Hepatocyte (in vitro differentiated cells): ENCODE results near the gene PIK3CA.

Experiments used
- CTCF ChIP-seq: fragments of 200-600 bp; sonication (generic); IDR thresholded peaks from 2 replicates; pipeline ENCODE4 v1.5.1; 2016; ENCODE audit warnings: antibody characterized with exemption, mild to moderate bottlenecking; ENCODE audit not compliant: poor library complexity
- EZH2 ChIP-seq: fragments of 200-600 bp; sonication (generic); IDR thresholded peaks from 2 replicates; pipeline ENCODE4 v1.6.1; 2016; ENCODE audit warnings: antibody characterized with exemption, mild to moderate bottlenecking, borderline replicate concordance
- EZH2phosphoT487 ChIP-seq: fragments of 200-600 bp; sonication (generic); IDR thresholded peaks from one replicate; pipeline ENCODE4 v1.6.1; 2018; ENCODE audit warnings: antibody characterized with exemption, mild to moderate bottlenecking, low read depth, moderate library complexity; ENCODE audit not compliant: unreplicated experiment, severe bottlenecking

GRCh38 chr3:179200790-179201189 lies 52.6 kb downstream of the PIK3CA start:
- TF ChIP-seq CTCF (no peak), EZH2phosphoT487 (no peak), EZH2 (no peak)
